H1 (cell line): ENCODE results near the gene PROX2. TPM values are rescaled to one million over a fixed set of nuclear protein-coding genes. Genes with fewer than 3 reads are reported as not detected.

Source experiments
- CHD2 ChIP-seq: IDR thresholded peaks from 2 replicates; pipeline ENCODE4 v1.6.1; 2012; ENCODE audit warnings: low read length, improper control_type of control experiment
- CHD7 ChIP-seq: fragments of 300-600 bp; sonication (generic); IDR thresholded peaks from 2 replicates; pipeline ENCODE4 v1.7.1; 2012; ENCODE audit warnings: low read length, moderate library complexity, mild to moderate bottlenecking, inconsistent platforms; ENCODE audit not compliant: insufficient replicate concordance
- CTBP2 ChIP-seq: IDR thresholded peaks from 2 replicates; pipeline ENCODE4 v1.7.0; 2011; ENCODE audit warnings: borderline replicate concordance, mild to moderate bottlenecking, moderate library complexity, mixed read lengths, low read length; ENCODE audit not compliant: insufficient read depth, insufficient read length
- CTCF ChIP-seq, 3 experiments: IDR thresholded peaks; 1 replicate in 2 of 3; 2 replicates in 1 of 3; pipeline versions ENCODE4 v1.5.1 to v1.6.1; 2011; ENCODE audit warnings: low read length in 3 of 3, mild to moderate bottlenecking in 3 of 3, inconsistent platforms in 2 of 3, low read depth in 1 of 3, moderate library complexity in 1 of 3; ENCODE audit not compliant: insufficient read depth in 1 of 3; ENCODE audit errors: control extremely low read depth in 1 of 3
- RAD21 ChIP-seq, 2 experiments: IDR thresholded peaks in 1 of 2; conservative IDR thresholded peaks in 1 of 2; 2 replicates each; pipeline ENCODE4 v1.6.1; 2011; ENCODE audit warnings: low read depth in 2 of 2, low read length in 2 of 2, improper control_type of control experiment in 1 of 2, inconsistent platforms in 1 of 2, mild to moderate bottlenecking in 1 of 2, moderate library complexity in 1 of 2
- SAP30 ChIP-seq: fragments of 300-600 bp; sonication (generic); IDR thresholded peaks from 2 replicates; pipeline ENCODE4 v1.7.1; 2012; ENCODE audit warnings: low read length, moderate library complexity, mild to moderate bottlenecking, inconsistent platforms; ENCODE audit not compliant: insufficient read depth, insufficient replicate concordance
- SP1 ChIP-seq: IDR thresholded peaks from 2 replicates; pipeline ENCODE4 v1.6.1; 2011; ENCODE audit warnings: low read depth, low read length
- TEAD4 ChIP-seq: IDR thresholded peaks from 2 replicates; pipeline ENCODE4 v1.6.1; 2012; ENCODE audit warnings: low read depth, low read length, inconsistent platforms, mixed read lengths
- polyA plus RNA-seq, 7 experiments: library from polyadenylated mRNA; depleted of rRNA in 3 of 7; stranded (reverse) in 5 of 7; unstranded in 2 of 7; fragments of >200 nt in 5 of 7; fragments of 200-250 nt in 2 of 7; gene quantifications; 1 replicate in 5 of 7; 2 replicates in 1 of 7; 4 replicates in 1 of 7; pipeline versions ENCODE4 v1.2.1 to v1.2.3, GENCODE V29; 2011 to 2013; ENCODE audit warnings: missing spikeins in 2 of 7, mixed read lengths in 2 of 7
- total RNA-seq: library from RNA; stranded (reverse); fragmentation: NEBNext Ultra II Directional; extraction: Animal tissue kit (Norgen Biotek cat#: 25700); gene quantifications from 2 replicates; pipeline ENCODE4 v1.2.1, GENCODE V29; 2021

The PROX2 gene
- total and polyA plus RNA-seq, 2 of the 8 experiments (the other 6 are each of a cell fraction or from before 2014, with no cell fraction given) = 0.03 TPM; not detected in 1

- TF ChIP-seq CHD7 (no peak), SP1 (no peak), RAD21 (IDR thresholded peaks at IDR 0.05 in 1 of 2, conservative IDR thresholded peaks at IDR 0.05 in 1 of 2; ENCODE audit: low read depth in 2 of 2, low read length in 2 of 2) (no peak), CTBP2 (no peak), TEAD4 (no peak), CHD2 (no peak), SAP30 (no peak), CTCF (IDR thresholded peaks at IDR 0.05; ENCODE audit: control extremely low read depth in 1 of 3, insufficient read depth in 1 of 3, low read depth in 1 of 3, low read length in 3 of 3) (no peak)
These were observed 12.7 kb downstream of the PROX2 start (continued) for GRCh38 chr14:74863274-74863673.
